Aorta (tissue), 5 donors: ENCODE data around the gene DNA2. TPM values are rescaled to one million over a fixed set of nuclear protein-coding genes. Genes with fewer than 3 reads are reported as not detected.
"Not testable (repeated sequence)": the region's sequence is repeated elsewhere in the genome, so short reads cannot be mapped to it uniquely, and the experiment has no call there.

Experiments used
- ATAC-seq: fragments of 200-7000 bp; cut with Tn5 transposase; one replicate; pipeline ENCODE4 v1.9.1; 2022; ENCODE audit warnings: moderate library complexity; ENCODE audit not compliant: low FRiP score
- DNase-seq, 2 donors: peaks; one replicate each; pipeline ENCODE4 v3.0.0-alpha.2; 2020
- H3K27ac ChIP-seq, 2 donors: one replicate each; pipeline ENCODE4 v1.5.1; 2013; ENCODE audit warnings: low read length in 2 of 2, mild to moderate bottlenecking in 2 of 2, moderate library complexity in 2 of 2, control low read depth in 1 of 2, inconsistent platforms in 1 of 2, low read depth in 1 of 2
- H3K27me3 ChIP-seq, 2 donors: one replicate each; pipeline ENCODE4 v1.6.1; 2013; ENCODE audit warnings: control low read depth in 1 of 2, low read length in 1 of 2, mild to moderate bottlenecking in 1 of 2, moderate library complexity in 1 of 2; ENCODE audit not compliant: insufficient read depth in 2 of 2, control insufficient read depth in 1 of 2
- H3K36me3 ChIP-seq, 2 donors: one replicate each; pipeline ENCODE4 v1.6.1; 2013; ENCODE audit warnings: control low read depth in 1 of 2, low read length in 1 of 2, mild to moderate bottlenecking in 1 of 2; ENCODE audit not compliant: insufficient read depth in 2 of 2, control insufficient read depth in 1 of 2
- H3K4me1 ChIP-seq, 2 donors: one replicate each; pipeline ENCODE4 v1.6.1; 2013; ENCODE audit warnings: low read length in 2 of 2, control low read depth in 1 of 2, mild to moderate bottlenecking in 1 of 2, moderate library complexity in 1 of 2; ENCODE audit not compliant: insufficient read depth in 2 of 2, control insufficient read depth in 1 of 2
- H3K4me3 ChIP-seq, 2 donors: one replicate each; pipeline ENCODE4 v1.5.1; 2013; ENCODE audit warnings: low read length in 2 of 2, control low read depth in 1 of 2, mild to moderate bottlenecking in 1 of 2
- H3K9me3 ChIP-seq: one replicate; pipeline ENCODE4 v1.6.1; 2013; ENCODE audit warnings: mild to moderate bottlenecking, low read length; ENCODE audit not compliant: control insufficient read depth
- WGBS, 2 donors: extraction: QIAGEN DNeasy Blood & Tissue Kit; methylation state at CpG; one replicate each; pipeline ENCODE4 v1.1.7; 2013; 5-methylcytosine and 5-hydroxymethylcytosine counted together
- intact Hi-C, 2 donors: fragments of 100-400 bp; cut with DNase I; formaldehyde crosslinking; loops; one replicate each; pipeline versions ENCODE4 v1.14.2 to v1.15.0; 2022
- long read RNA-seq, 2 donors: library from polyadenylated mRNA; unstranded; transcript quantifications; one replicate each; pipeline ENCODE4 v2.0.0, GENCODE V29; 2020 to 2021
- polyA plus RNA-seq, 2 donors: library from polyadenylated mRNA; stranded (reverse); fragments of 200-250 nt; gene quantifications; one replicate each; pipeline ENCODE4 v1.2.3, GENCODE V29; 2013
- total RNA-seq, 2 donors: library from RNA; stranded (reverse); fragmentation: NEBNext Ultra II Directional; extraction: Animal tissue kit (Norgen Biotek cat#: 25700); gene quantifications; one replicate each; pipeline ENCODE4 v1.2.1, GENCODE V29; 2021
- donor health status: healthy with polysubstance abuse.
- donor health status: Bipolar disorder and iron deficiency.
- donor health status: DM: no; HTN: no; CAD: no.
- donor health status: DM: no; HTN: no; CAD: no.
- donor health status: DM: yes; HTN: yes; CAD: no.

Gene DNA2, protein sequence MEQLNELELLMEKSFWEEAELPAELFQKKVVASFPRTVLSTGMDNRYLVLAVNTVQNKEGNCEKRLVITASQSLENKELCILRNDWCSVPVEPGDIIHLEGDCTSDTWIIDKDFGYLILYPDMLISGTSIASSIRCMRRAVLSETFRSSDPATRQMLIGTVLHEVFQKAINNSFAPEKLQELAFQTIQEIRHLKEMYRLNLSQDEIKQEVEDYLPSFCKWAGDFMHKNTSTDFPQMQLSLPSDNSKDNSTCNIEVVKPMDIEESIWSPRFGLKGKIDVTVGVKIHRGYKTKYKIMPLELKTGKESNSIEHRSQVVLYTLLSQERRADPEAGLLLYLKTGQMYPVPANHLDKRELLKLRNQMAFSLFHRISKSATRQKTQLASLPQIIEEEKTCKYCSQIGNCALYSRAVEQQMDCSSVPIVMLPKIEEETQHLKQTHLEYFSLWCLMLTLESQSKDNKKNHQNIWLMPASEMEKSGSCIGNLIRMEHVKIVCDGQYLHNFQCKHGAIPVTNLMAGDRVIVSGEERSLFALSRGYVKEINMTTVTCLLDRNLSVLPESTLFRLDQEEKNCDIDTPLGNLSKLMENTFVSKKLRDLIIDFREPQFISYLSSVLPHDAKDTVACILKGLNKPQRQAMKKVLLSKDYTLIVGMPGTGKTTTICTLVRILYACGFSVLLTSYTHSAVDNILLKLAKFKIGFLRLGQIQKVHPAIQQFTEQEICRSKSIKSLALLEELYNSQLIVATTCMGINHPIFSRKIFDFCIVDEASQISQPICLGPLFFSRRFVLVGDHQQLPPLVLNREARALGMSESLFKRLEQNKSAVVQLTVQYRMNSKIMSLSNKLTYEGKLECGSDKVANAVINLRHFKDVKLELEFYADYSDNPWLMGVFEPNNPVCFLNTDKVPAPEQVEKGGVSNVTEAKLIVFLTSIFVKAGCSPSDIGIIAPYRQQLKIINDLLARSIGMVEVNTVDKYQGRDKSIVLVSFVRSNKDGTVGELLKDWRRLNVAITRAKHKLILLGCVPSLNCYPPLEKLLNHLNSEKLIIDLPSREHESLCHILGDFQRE
- total RNA-seq (1 to 10 TPM; 3.9 to 5.9 TPM), polyA plus RNA-seq (1 to 10 TPM in 1 of 2 donors, under 1 TPM in 1; 0.64 to 2.5 TPM)
- long read RNA-seq, donor 1, result 0 reads
- long read RNA-seq, donor 2, result 0 reads

DNA sequence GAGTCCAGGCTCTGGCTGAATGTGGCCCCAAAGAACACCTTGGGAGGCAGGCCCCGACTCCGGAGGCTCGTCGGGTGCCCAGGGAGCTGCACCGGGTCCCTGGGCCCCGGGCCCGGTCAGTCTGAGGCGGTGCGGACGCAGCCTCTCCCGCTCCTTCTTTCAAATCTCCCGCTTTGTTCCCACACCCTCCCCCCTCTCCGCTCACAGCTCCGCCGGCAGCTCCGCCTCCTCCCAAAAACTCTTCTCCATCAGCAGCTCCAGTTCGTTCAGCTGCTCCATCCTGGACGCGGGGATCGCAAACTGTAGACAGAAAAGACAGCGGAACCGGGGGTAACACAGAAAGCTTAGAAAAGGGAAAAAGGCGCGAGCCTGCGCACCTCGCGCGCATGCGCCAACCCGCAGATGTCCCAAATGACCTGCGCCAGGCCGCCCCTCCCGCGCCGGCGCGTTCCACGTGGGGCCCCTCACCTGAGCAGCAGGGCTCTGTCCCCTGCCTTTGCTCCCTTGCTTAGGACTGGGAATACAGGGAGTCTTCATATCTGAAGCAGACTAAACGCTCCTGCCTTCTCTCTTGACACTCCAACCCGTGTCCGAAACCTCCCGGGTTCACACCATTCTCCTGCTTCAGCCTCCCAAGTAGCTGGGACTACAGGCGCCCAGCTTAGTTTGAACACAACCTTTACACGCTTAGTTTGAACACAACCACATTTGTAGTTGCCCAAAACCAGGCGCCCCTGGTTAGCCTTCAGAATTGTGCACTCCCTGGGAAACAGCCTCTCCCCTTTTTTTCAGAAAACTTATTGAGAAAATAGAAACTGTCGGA lies at the start of gene DNA2:
Gene DNA2 (minus strand): TSS at position 388 of the 823 bp plus-strand sequence. CDS start 109 bp downstream, at position 279.
- Histone ChIP-seq H3K4me1 (no peaks in the 10 kb centered on the region), H3K4me3 (peak within 1 kb of the TSS; percentile 49 to 85), H3K27ac (peak within 1 kb of the TSS in 1 of 2 donors; percentile 11), H3K27me3 (no peaks in the 10 kb centered on the region), H3K36me3 (no peaks in the 10 kb centered on the region), H3K9me3 (no peaks in the 10 kb centered on the region)
- DNase-seq (peak; percentile 63 to 89), ATAC-seq (peak; percentile 80)
- intact Hi-C loops, result no loop called here
- 2% methylated on average over 46 of the region's 46 CpGs for WGBS, 2 donors

DNA sequence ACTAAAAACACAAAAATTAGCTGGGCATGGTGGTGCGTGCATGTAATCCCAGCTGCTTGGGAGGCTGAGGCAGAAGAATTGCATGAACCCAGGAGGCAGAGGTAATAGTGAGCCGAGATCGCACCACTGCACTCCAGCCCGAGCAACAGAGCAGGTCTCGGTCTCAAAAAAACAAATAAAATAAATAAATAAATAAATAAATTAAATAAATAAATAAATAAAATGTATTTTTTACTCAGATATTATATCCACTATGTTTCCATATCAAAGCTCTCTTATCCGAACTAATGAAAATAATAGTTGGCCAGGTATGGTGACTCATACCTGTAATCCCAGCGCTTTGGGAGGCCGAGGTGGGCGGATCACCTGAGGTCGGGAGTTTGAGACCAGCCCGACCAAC lies 46.8 kb upstream of the DNA2 start:
- H3K27me3 ChIP-seq, ATAC-seq, DNase-seq, H3K27ac ChIP-seq, H3K4me3 ChIP-seq, H3K4me1 ChIP-seq, intact Hi-C loops, H3K36me3 ChIP-seq, H3K9me3 ChIP-seq: not testable (repeated sequence)
- 91 to 96% methylated on average over 11 of the region's 11 CpGs for WGBS, 2 donors

DNA sequence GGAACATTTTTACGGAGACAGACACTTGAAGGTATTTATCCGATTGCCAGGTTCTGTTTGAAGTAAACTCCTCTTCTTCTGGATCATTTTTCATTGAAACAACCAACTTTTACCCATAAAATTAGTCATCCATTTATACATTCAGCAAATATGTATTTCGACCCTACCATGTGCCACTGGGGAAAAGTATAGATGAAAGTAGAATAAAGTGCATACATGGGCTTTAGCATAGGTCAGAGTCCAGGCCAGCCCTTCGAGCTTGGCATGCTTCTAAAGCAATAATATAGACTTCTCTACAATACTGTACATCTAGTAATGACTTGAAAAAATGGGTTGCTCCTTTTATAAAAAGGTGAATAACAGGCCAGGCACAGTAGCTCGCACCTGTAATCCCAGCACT lies 45.4 kb upstream of the DNA2 start:
- H3K4me1 ChIP-seq, result no peaks in the 10 kb centered on the region
- H3K9me3 ChIP-seq, result no peaks in the 10 kb centered on the region
- peaks cover 0 to 2% of the 10 kb centered on the region in 2 donors for H3K36me3 ChIP-seq
- H3K4me3 ChIP-seq, result no peak overlapping the region
- no peaks in the 10 kb centered on the region for H3K27me3 ChIP-seq
- 87 to 92% methylated on average over 5 of the region's 5 CpGs for WGBS, 2 donors
- ATAC-seq (no peak), DNase-seq (no peak)
- intact Hi-C loops, result no loop called here
- H3K27ac ChIP-seq, result no peak overlapping the region

DNA sequence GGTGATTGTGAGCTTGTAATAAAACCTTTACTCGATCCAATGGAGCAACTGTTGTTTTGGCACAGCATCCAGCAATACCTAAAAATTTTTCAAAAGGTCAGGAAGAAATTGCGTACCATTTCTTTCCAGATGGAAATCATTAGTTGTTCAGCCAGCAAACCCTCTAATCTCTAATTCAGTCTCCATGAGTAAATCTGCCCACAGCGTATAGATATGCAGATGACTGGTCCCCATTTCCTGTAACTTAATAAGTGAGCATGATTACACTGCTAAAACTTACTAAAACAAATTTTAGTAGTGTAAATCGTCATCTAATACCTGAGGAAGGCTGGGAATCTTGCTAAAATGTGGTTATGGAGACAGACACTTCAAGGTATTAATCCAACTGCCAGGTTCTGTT lies 45.0 kb upstream of the DNA2 start:
- H3K4me1 ChIP-seq, result no peaks in the 10 kb centered on the region
- no peaks in the 10 kb centered on the region for H3K9me3 ChIP-seq
- peaks cover 0 to 2% of the 10 kb centered on the region in 2 donors for H3K36me3 ChIP-seq
- WGBS, 2 donors, result 65 to 70% methylated on average over 4 of the region's 4 CpGs
- intact Hi-C loops, result no loop called here
- H3K27ac ChIP-seq, result no peak overlapping the region
- no peaks in the 10 kb centered on the region for H3K27me3 ChIP-seq
- no peak overlapping the region for H3K4me3 ChIP-seq
- no peak for ATAC-seq
- no peak for DNase-seq

DNA sequence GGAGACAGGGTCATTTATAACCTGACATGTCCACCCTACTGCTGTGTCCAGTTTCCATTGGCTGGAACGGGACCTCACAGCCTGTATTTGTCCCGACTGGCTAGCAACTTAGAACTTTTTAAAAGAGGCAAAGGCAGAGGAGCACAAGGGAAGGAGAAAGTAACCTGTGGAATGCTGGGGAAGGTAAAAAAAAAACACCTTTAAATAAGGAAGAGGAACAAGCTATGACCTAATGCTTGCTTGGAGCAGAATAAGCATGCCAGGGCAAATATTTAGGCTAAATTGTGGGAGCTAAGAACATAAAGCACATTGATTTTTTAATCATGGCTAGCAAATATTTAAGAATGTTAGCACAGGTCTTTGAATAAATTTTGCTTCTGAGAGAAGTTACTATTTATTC lies 44.4 kb upstream of the DNA2 start:
- H3K27ac ChIP-seq, H3K9me3 ChIP-seq, H3K36me3 ChIP-seq, ATAC-seq, H3K4me1 ChIP-seq, H3K27me3 ChIP-seq, DNase-seq, intact Hi-C loops, H3K4me3 ChIP-seq: not testable (repeated sequence)
- WGBS, 2 donors, result 83 to 84% methylated on average over 2 of the region's 2 CpGs

DNA sequence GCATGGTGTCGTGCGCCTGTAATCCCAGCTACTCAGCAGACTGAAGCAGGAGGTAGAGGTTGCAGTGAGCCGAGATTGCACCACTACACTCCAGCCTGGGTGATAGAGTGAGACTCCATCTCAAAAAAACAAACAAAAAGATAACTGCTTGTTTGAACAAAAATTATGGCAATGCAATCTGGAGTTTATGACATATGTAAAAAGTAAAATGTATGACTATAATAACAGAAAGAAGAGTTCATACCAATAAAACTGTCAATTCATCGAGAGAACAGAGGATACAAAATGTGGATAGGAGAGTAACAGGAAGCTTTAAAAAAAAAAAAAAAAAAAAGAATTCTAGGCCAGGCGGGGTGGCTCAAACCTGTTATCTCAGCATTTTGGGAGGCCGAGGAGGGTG lies 36.3 kb upstream of the DNA2 start:
- WGBS, 2 donors, result 84 to 93% methylated on average over 6 of the region's 6 CpGs
- no peaks in the 10 kb centered on the region for H3K27me3 ChIP-seq
- no peak overlapping the region for H3K27ac ChIP-seq
- ATAC-seq (no peak), DNase-seq (no peak)
- H3K9me3 ChIP-seq, result no peaks in the 10 kb centered on the region
- no peak overlapping the region for H3K4me3 ChIP-seq
- intact Hi-C loops, result no loop called here
- peaks cover 0 to 1% of the 10 kb centered on the region in 2 donors for H3K36me3 ChIP-seq
- H3K4me1 ChIP-seq, result no peaks in the 10 kb centered on the region

DNA sequence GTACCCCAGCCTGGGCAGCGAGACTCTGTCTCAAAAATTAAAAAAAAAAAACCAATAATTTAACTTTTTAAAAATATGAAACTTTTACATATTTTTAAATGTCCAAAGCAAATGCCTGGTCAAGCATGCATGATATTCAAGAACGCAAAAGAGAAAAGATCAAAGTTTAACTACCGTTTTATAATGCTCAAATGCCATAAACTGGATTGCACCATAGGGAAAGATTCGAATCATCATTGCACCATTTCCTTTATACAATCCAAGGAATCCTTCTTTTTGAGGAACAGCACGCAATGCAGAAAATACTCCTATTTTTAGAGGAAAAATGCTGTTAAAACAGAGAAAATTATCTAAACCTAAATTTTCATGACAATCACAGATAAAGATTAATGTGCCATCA lies 34.6 kb upstream of the DNA2 start:
- no peak overlapping the region for H3K4me3 ChIP-seq
- no peak overlapping the region for H3K27ac ChIP-seq
- WGBS, 2 donors, result 94 to 98% methylated on average over 5 of the region's 5 CpGs
- no peaks in the 10 kb centered on the region for H3K4me1 ChIP-seq
- DNase-seq, result no peak
- ATAC-seq, result no peak
- no peaks in the 10 kb centered on the region for H3K9me3 ChIP-seq
- H3K27me3 ChIP-seq, result no peaks in the 10 kb centered on the region
- peaks cover 0 to 1% of the 10 kb centered on the region in 2 donors for H3K36me3 ChIP-seq
- intact Hi-C loops, result no loop called here

DNA sequence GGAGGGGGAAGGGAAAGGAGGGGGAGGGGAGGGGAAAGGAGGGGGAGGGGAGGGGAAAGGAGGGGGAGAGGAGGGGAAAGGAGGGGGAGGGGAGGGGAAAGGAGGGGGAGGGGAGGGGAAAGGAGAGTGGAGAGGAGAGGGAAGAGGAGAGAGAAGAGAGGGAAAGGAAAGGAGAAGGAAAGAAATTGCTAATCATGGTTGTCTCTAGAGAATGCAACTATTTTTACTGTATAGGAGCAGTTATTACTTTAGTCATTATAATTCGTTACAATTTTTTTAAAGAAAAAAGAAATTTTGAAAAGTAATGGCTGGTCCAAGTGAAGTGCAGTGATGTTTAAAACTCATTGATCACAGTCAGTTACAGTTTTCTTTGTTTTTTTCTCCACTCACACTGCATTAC lies 31.1 kb upstream of the DNA2 start:
- ATAC-seq (no peak), DNase-seq (no peak)
- intact Hi-C loops, result no loop called here
- Histone ChIP-seq H3K9me3 (no peaks in the 10 kb centered on the region), H3K36me3 (peaks cover 3% of the 10 kb centered on the region in 2 donors), H3K27ac (no peak overlapping the region), H3K4me3 (no peak overlapping the region), H3K4me1 (no peaks in the 10 kb centered on the region), H3K27me3 (no peaks in the 10 kb centered on the region)
- 82 to 92% methylated on average over 1 of the region's 1 CpG for WGBS, 2 donors
